GM18517 (cell line): Measurements from ENCODE around the gene DAPK3.

Experiments
- ATAC-seq: cut with Tn5 transposase; IDR thresholded peaks from one replicate; pipeline ENCODE4 v1.9.1; 2021; ENCODE audit warnings: mild to moderate bottlenecking, moderate library complexity; ENCODE audit not compliant: unreplicated experiment

The DAPK3 gene

GRCh38 chr19:3919793-3920192 is 51.1 kb downstream of the DAPK3 start:
- ATAC-seq, result no peak

DNA sequence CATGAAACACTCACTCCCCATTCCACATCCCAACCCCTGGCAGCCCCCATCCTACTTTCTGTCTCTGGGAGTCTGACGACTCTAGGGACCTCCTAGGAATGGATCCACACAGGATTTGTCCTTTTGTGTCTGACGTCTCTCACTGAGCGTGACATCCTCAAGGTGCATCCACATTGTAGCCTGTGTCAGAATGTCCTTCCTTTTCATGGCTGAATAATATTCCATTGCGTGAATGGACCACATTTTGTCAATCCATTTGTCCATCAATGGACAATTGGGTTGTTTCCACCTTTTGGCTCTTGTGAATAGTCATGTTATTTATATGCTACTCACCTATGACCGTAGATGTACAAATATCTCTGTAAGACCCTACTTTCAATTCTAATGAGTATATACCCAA is 54.9 kb downstream of the DAPK3 start:
- ATAC-seq, result no peak

GRCh38 chr19:3914199-3914598 is 56.7 kb downstream of the DAPK3 start:
- no peak for ATAC-seq

DNA sequence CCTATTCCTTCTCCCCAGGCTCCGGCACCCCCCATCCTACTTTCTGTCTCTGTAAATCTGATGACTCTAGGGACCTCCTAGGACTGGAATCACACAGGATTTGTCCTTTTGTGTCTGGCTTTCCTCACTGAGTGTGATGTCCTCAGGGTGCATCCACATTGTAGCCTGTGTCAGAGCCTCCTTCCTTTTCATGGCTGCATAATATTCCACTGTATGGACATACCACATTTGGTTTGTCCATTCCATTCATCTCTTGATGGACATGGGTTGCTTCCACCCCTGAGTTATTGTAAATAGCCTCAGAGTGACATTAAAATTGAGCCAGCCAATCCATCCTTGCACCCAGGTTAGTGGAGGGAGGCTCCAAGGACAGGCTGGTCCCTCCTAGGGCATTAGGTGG is 60.8 kb downstream of the DAPK3 start:
- no peak for ATAC-seq
